ENCODE measurements around the gene TENM4. TPM values are rescaled to one million over a fixed set of nuclear protein-coding genes. Genes with fewer than 3 reads are reported as not detected.

Gene TENM4
- total and polyA plus RNA-seq, 2 experiments from 2014 or later = 19.0 to 105 TPM

DNA sequence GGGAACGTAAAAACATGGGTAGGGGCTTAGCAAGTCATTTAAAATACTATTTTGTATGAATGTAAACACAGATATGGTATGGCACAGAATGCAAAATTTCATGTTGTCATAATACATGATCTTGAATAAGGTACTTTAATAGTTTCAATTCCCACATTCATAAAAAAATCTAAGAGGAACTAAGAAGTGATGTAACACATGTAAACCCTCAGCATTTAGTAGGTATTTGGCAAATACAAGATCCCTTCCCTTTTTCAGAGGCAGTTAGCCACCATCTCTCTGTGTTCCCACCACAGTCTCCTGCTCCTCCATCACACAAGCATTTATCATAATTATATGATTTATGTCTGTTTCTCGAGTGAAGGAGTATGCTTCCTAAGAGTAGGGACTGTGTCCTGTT lies 251.8 kb downstream of the TENM4 start:
- no peak for DNase-seq (ENCODE audit: low read depth in 1 of 2, low spot score in 1 of 2)
- Histone ChIP-seq H3K4me3 (no peak overlapping the region), H3K27me3 (no peaks in the 10 kb centered on the region), H3K4me1 (ENCODE audit: low read depth) (no peaks in the 10 kb centered on the region), H3K36me3 (no peaks in the 10 kb centered on the region), H3K27ac (no peak overlapping the region), H3K9me3 (ENCODE audit: low read depth) (no peaks in the 10 kb centered on the region)
- TF ChIP-seq, protein P1, sequence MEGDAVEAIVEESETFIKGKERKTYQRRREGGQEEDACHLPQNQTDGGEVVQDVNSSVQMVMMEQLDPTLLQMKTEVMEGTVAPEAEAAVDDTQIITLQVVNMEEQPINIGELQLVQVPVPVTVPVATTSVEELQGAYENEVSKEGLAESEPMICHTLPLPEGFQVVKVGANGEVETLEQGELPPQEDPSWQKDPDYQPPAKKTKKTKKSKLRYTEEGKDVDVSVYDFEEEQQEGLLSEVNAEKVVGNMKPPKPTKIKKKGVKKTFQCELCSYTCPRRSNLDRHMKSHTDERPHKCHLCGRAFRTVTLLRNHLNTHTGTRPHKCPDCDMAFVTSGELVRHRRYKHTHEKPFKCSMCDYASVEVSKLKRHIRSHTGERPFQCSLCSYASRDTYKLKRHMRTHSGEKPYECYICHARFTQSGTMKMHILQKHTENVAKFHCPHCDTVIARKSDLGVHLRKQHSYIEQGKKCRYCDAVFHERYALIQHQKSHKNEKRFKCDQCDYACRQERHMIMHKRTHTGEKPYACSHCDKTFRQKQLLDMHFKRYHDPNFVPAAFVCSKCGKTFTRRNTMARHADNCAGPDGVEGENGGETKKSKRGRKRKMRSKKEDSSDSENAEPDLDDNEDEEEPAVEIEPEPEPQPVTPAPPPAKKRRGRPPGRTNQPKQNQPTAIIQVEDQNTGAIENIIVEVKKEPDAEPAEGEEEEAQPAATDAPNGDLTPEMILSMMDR (IDR thresholded peaks at IDR 0.05; ENCODE audit: low read depth, low read length) = no peak

DNA sequence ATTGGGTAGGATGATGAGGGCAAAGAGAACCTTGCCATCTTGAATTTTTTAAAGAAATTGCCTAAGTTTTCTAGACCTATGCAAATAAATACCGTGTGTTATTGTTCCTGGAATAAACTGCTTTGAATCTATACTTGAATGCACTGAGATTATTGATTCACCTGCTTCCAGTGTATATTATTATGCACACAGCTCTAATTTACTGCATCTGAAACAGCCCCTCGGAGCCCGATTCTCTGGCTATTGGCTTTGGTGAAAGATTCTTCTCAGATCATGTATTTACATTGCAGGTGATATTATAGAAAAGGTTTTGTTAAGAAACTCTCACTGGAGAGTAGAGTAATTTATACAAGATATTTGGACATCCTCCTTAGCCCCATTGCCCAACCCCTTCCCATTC lies 254.2 kb downstream of the TENM4 start:
- Histone ChIP-seq H3K27ac (no peak overlapping the region), H3K36me3 (no peaks in the 10 kb centered on the region), H3K4me1 (ENCODE audit: low read depth) (no peaks in the 10 kb centered on the region), H3K27me3 (no peaks in the 10 kb centered on the region), H3K4me3 (no peak overlapping the region), H3K9me3 (ENCODE audit: low read depth) (no peaks in the 10 kb centered on the region)
- TF ChIP-seq, protein P1 (IDR thresholded peaks at IDR 0.05; ENCODE audit: low read depth, low read length) = no peak
- no peak for DNase-seq (ENCODE audit: low read depth in 1 of 2, low spot score in 1 of 2)

DNA sequence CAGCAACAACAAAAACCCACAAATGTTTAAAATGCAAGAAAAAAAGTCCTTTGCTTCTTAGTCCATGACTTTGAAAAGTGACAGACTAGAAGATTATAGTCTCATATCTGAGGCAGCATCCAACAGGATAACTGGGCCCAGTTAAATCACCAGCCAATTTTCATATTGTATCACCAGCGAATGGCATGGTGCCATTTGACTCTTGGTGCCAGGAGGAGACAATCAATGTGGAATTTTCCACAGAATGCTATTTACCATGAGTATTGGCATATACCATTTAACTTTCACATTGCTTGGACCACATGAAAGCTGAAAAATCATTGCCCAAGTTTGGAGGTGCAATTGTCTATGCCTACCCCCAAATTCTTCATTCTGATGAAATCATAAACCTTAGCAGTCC lies 255.5 kb downstream of the TENM4 start:
- Histone ChIP-seq H3K36me3 (no peaks in the 10 kb centered on the region), H3K4me3 (no peak overlapping the region), H3K27me3 (no peaks in the 10 kb centered on the region), H3K27ac (no peak overlapping the region), H3K9me3 (ENCODE audit: low read depth) (no peaks in the 10 kb centered on the region), H3K4me1 (ENCODE audit: low read depth) (no peaks in the 10 kb centered on the region)
- DNase-seq (ENCODE audit: low read depth in 1 of 2, low spot score in 1 of 2) = no peak
- TF ChIP-seq, protein P1 (IDR thresholded peaks at IDR 0.05; ENCODE audit: low read depth, low read length) = no peak

DNA sequence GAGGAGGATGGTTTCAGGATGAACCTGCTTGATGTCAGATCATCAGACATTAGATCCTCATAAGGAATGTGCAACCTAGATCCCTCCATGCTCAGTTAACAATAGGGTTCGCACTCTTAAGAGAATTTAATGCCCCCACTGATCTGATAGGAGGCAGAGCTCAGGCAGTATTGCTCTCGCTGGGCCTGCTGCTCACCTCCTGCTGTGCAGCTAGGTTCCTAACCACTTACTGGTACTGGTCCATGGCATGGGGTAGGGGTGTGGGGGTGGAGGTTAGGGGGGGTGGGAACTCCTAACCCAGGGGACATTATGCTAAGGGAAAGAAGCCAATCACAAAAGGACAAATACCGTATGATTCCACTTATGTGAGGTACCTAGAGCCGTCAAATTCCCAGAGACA lies 256.5 kb downstream of the TENM4 start:
- Histone ChIP-seq H3K4me1 (ENCODE audit: low read depth) (no peaks in the 10 kb centered on the region), H3K27me3 (no peaks in the 10 kb centered on the region), H3K27ac (no peak overlapping the region), H3K4me3 (no peak overlapping the region), H3K9me3 (ENCODE audit: low read depth) (no peaks in the 10 kb centered on the region), H3K36me3 (no peaks in the 10 kb centered on the region)
- TF ChIP-seq, protein P1 (IDR thresholded peaks at IDR 0.05; ENCODE audit: low read depth, low read length) = no peak
- no peak for DNase-seq (ENCODE audit: low read depth in 1 of 2, low spot score in 1 of 2)

DNA sequence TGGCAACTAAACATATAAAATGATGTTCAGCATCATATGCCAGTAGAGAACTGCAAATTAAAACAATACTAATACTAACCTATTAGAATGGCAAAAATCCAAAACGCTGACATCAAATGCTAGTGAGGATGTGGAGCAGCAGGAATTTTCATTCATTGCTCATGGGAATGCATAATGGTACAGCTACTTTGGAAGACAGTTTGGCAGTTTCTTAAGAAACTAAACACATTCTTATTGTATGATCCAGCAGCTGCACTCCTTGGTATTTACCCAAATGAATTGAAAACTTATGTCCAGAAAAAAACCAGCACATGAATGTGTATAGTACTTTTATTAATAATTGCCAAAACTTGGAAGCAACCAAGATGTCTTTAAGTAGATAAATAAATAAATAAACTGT lies 258.0 kb downstream of the TENM4 start:
- Histone ChIP-seq H3K27ac (no peak overlapping the region), H3K4me3 (no peak overlapping the region), H3K36me3 (no peaks in the 10 kb centered on the region), H3K27me3 (no peaks in the 10 kb centered on the region), H3K4me1 (ENCODE audit: low read depth) (no peaks in the 10 kb centered on the region), H3K9me3 (ENCODE audit: low read depth) (no peaks in the 10 kb centered on the region)
- DNase-seq (ENCODE audit: low read depth in 1 of 2, low spot score in 1 of 2) = no peak
- TF ChIP-seq, protein P1 (IDR thresholded peaks at IDR 0.05; ENCODE audit: low read depth, low read length) = no peak

DNA sequence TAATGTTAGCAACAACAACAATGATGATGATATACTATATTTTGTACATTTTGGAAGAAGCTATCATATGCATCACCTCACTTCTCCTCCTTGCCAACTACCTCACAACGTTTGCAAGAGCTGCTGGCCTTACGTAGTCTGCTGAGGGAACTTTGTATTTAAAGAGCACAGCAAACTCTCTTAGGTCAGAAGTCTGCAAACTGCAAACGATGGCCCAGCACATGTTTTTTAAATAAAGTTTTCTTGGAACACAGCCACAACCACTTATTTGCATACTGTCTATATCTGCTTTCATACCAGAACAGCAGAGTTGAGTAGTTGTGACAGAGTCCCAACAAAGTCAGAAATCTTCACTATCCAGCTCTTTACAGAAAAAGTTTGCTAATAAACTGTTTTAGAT lies 261.7 kb downstream of the TENM4 start:
- Histone ChIP-seq H3K9me3 (ENCODE audit: low read depth) (no peaks in the 10 kb centered on the region), H3K4me1 (ENCODE audit: low read depth) (peaks cover 6% of the 10 kb centered on the region), H3K27ac (no peak overlapping the region), H3K36me3 (no peaks in the 10 kb centered on the region), H3K27me3 (no peaks in the 10 kb centered on the region), H3K4me3 (no peak overlapping the region)
- DNase-seq (ENCODE audit: low read depth in 1 of 2, low spot score in 1 of 2) = no peak
- TF ChIP-seq, protein P1 (IDR thresholded peaks at IDR 0.05; ENCODE audit: low read depth, low read length) = no peak

Measured in cardiac muscle cell (in vitro differentiated cells and primary cell).